Activated CD4-positive, alpha-beta T cell treated with anti-CD3 and anti-CD28 coated beads for 48 hours (primary cell): Measurements from ENCODE around the gene GPR180.
A peak's percentile ranks its signal among the peaks of the same experiment; 100 is the strongest.

Source experiments
- DNase-seq: peaks from one replicate; pipeline ENCODE4 v3.0.0-alpha.2; 2020

GPR180 gene

DNA sequence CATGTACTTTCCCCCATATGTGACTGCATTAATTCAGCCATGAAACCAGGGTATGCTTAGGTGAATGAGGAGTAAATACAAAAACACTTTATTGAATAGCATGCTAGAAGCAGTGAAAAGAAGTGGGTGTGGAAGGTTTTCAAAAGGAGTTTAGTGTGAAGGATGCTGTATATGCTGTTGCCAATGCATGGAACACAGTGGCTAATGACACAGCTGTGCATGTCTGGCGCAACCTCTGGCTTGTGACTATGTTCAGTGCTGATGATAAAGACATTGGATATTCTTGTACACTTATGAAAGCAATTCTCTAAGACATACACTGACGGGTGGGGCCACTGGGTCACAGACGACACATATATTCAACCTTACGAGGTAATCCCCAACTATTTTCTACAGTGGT is 55.5 kb downstream of the GPR180 start:
- DNase-seq: peak; percentile 28

DNA sequence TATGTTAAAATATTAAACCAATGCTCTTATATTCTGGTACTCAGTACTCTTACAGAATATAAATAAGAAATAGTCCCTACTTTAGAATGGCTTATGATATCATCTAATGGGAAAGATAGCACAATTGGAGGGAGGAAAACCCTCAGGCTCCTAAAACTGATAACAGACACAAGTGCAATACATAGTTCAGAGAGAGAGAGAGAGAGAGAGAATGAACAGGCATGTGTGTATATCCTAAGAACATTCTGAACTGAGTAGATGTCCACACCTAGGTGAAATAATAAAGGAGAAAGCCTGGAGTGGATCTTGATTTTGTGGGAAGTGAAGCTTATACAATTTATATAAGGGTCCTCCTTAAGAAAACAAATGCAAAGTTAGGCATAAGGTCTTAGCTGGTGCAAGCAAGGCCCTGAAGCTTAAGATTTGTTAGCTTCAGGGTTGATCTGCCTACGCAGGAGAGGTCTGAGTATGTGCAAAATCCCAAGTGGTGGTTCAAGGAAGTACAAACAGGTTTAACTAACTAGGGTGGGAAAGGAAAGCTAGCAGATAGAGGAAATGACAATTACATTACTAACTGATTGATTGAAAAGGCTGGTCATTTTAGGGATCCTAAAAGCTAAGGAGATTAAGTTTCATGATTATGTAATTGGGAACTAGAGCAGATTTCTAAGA is 57.4 kb downstream of the GPR180 start:
- DNase-seq: no peak

DNA sequence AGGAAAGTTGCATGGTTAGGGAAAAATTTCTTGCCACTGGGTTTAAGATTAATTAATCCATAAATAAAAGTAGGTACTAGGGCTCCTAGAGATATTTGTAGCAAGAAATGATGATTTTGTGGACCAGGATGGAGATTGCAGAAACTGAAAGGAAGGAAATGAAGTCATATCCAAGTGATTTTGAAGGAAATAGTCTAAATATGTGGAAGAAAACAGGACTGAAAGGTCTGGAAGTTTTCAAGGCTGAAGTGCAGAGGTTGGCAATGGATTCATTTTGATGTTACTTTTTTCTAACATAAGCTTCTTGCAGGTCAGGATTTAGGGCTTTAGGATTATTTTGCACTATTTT is 57.9 kb downstream of the GPR180 start:
- no peak for DNase-seq

DNA sequence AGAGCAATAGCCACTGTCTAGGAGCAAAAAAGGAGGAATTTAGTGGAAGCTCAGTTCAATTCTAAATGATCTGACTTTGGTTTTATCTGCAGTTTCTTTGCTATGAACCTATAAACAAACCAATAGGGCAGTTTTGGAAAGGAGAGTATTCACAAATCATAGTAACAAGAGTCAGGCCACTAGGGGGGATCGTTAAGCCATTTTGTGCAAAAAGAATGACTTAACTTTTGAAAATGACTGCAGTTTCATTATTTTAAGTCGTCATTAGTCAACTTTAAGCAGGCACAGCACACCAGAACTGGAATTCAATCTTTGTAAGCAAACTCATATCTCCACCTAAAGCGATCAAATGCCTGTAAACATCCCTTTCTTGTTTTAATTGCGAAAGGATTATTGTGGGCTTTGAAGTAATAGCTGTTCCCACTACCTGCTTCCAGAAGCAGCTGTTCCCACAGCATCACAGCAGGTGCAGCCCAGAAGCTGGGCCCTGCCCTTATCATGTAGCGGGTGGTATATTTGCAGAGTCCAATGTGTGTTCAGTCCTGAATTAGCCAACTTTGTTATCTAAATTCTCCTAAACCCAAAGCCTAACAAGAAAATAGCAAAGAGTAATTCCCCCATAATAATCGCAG is 59.2 kb downstream of the GPR180 start:
- DNase-seq: peak; percentile 32

DNA sequence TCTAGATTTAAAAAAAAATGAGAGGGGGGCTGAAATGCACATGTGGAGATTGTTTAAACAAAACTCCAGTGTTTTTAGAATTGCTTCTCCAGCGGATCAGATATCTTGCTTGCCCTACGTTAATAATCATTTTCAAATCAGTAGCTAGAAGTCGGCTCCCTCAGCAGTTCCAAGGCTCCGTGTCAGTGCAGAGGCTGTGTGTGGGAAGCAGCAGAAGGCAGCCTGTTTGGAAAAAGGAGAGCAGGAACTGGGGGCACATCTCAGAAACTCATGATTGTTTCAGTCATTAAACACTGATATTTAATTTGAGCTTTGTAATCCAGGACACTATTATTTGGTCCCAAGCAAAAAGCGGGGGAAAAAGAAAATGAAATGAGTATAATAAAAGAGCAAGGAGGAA is 59.7 kb downstream of the GPR180 start:
- DNase-seq: no peak

DNA sequence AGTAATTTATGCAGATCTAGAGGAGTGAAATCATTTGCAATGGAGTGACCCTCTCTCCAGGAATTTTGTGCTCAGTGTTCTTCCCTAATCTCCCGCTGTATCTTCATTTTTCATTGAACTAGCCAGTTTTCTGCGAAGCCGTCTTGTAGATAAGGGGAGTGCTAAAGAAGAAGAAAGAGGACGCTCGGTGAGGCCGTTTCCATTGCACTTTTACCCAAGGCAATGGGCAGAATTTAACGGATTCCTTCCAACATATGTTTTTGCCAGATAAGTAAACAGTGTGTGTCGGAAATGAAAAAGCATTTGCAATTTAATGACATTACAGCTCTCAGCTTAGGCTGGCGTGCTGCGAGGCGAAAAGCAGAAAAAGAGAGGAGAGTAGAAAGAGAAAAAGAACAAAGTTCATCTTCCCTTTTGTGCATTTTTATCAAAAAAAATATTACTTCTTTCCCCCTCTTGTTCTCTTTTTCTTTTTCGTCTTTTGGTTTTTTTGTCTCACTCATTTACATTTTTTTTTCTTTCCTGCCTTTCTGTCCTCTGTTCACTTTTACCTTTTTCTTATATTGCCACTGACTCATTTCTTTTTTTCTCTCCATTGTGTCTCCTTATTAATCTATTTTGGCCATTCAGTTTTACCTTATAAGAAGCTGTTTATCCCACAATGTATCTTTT is 60.8 kb downstream of the GPR180 start:
- no peak for DNase-seq

DNA sequence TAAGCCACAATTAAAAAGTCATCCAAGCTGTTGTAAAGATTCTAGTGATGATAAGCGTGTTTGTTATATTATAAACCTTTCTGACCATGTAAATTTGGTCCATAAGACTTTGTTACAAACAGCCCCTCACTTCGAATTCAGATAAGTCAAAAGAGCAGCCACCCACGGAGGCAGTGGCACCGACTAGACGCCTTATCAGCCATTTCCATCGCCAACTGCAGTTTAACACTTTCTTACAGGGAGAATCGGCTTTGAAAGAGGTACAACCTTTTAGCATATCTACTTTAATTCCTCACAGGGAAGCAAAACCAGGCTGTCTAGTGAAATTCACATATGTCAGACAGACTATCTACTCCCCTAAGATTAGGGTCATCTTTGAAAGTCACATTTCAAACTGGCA is 63.2 kb downstream of the GPR180 start:
- no peak for DNase-seq

DNA sequence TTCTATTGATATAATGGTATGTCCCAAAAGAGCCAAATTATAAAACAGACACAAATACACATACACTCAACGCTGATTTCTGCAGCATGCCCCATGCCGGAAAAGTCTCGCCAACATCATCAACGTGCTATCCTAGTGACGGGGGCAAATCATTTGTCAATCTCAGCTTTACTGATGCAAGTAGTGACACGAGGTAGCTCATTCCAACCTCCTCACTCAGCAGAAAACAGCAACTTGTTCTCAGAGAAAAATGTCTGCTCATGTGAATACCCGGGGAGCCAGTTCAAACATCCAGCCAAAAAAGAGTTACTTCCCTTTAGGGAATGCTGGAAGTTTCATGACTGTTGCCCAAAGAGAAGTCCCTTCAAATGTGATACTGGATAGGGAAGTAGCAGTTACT is 64.4 kb downstream of the GPR180 start:
- DNase-seq: no peak

DNA sequence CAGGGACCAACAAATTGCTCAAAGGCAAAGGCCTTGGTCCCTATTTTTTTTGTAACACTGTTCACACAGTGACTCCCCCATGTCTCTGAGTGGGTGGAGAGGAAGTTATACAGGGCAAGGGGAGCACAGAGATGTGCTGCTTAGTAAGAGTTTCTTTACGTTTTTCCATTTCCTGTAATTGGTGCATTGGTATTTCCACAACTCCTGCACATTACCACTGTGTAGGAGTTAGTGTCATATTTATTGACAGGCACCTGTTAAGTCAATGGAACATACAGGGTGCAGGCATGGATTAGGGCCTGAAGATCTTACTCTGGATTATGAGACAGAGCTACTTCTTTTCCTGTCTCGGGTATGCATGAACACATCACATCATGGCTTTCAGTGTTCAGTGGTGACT is 65.5 kb downstream of the GPR180 start:
- peak; percentile 24 for DNase-seq

DNA sequence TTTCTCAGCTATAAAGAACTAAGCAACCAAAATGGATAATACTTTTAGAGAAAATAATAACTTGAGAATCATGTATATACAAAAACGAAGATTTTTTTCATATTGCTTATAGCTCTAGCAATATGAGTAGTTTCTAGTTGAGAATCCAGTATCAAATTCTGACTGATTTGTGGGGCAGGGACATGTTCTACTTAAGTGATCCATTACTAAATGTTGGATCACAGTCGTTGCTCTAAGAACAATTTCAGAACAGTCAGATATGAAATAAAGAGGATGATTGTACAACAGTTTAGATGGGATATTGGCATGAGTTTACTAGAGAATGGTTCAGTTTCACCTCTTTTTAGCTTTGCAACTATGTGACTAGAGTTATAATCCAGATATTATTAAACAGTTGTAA is 70.7 kb downstream of the GPR180 start:
- DNase-seq: no peak

DNA sequence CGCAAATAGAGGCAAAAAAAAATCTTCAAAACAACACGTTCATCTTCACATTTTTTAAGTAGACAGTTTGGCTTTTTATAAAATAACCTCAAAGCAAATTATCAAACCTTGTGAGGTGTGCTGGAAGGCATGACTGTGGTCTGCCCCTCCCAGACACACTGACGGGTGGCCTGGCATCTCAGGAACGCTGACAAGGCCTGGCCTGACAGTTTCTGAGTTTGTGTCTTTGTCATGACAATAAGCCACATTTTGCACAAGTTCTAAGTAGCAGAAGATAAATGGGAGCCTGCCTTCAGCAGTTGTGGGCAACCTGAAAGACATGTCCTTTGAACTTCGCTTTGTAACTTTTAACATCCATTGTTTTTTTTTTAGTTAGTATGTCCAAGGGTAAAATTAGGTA is 72.2 kb downstream of the GPR180 start:
- no peak for DNase-seq

DNA sequence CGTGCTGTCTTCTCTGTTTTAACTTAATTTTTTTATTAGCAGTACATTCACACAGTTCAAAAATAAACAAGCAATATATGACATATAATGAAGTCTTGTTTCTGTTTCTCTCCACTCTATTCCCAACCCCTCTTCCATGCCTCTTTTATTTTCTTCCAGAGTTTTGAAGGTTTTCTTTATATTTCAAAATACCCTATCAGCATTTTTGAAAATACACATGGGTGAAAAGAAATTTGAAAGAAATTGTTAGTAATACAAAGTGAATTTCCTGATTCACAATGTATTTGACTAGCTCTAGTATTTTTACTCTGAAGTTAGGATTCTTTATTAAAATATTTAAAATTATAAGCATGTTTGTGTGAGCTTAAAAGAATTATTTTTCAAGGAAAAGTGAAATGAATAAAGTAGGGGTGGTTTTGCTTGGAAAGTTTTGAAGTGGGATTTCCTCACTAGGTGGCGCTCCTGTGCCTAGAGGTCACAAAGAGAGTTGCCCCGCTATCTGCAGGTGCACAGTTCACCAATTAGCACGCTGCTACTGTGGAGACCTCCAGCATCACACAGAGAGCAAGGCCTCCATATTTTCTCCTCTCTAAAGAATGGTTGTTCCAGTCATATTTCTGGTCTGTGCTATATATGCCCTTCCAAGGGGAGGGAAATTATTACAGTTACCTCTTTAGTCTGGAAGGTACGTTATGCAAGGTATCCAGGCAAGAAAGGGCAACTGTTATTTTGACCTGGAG is 73.1 kb downstream of the GPR180 start:
- DNase-seq: peak; percentile 74

DNA sequence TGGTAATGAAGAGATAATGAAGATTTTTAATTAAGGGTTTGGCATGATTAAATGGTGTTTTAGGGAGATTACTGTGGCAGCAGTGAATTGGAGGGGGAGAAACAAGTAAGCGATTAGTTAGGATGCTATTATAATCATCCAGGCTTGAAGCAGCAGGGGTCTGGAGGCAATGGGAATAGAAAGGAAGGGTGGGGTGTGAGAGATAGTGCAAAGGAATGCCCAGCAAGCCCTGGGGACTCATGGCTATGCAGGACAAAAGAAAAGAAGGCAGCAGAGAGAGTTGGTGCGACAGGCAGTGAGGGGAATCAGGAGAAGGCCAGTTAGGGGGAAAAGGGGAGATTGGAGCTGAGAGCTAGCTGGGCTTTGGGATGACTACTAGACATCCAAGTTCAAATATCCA is 76.1 kb downstream of the GPR180 start:
- no peak for DNase-seq

DNA sequence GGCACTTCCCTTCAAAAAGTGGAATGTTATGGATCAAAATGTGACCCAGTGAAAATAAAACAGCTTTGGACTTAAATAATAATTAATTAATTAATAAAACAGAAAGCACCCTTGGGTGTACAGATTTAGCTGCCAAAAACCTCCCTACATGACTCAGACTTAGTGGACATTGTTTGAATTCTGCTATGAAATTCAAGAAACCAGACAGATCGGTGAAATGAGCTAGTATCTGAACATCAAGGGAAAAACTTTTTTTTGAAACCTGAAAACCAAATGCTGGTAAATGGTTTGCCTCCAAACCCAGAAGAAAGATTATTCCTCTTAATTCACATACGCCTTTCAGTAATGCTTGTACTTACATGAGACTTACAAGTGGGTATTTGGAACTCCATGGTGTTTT is 77.2 kb downstream of the GPR180 start:
- no peak for DNase-seq

DNA sequence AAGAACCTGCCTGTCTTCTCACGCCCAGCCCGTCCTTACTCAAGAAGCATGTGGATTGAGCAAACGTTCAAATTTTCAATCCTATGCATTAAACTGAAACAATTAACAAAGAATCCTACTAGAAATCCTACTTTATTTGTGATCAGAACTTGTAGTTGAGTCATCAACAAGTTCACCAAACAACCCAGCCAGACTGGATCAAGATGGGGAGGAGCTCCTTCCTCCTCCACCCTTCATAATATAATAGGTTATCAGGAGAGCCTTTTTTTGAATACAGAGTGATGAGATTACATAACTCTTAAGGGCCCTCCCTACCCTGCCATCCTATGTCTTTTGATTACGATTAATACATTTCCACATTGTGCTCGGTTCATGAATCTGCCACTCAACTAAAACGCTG is 78.0 kb downstream of the GPR180 start:
- no peak for DNase-seq

DNA sequence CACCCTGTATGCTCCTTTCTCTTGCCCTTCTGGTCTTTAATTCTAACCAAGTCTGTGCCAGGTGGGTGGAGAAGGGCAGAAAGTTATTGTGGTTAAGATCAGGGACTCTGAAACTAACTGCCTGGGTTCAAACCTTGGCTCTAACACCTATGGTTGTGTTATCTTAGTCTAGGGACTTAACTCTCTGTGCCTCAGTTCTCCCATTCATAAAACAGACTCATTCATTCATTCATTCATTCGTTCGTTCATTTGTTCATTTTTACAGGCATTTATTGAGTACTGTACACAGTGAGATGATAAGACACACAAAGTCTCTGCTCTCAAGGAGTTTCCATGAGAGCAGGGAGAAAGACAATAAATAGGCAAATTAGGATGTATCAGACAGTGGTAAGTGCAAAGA is 80.6 kb downstream of the GPR180 start:
- DNase-seq: no peak

DNA sequence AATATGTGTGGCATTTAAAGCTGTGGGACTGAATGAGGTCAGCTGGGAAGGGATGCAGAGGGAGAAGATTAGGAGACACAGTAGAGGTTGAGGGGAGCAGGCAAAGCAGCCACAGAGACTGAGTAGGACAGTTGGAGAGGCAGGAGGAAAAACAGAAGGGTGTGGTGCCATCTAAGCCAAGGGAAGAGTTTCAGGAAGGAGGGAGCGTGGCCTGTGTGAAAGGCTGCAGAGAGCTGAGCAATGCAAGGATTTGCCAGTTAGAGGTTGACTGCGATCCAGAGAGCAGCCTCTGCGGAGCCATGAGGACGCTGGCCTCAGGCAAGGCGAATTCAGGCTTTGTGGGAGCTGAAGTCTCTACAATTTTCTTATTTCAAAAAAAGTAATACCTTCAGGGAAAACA is 81.8 kb downstream of the GPR180 start:
- no peak for DNase-seq
